IPS-11a (cell line): ENCODE data around the gene NMUR2.

Experiments
- H3K4me3 ChIP-seq: one replicate; pipeline ENCODE4 v1.5.1; 2013; ENCODE audit warnings: low read depth, low read length, control low read depth

NMUR2 gene, protein sequence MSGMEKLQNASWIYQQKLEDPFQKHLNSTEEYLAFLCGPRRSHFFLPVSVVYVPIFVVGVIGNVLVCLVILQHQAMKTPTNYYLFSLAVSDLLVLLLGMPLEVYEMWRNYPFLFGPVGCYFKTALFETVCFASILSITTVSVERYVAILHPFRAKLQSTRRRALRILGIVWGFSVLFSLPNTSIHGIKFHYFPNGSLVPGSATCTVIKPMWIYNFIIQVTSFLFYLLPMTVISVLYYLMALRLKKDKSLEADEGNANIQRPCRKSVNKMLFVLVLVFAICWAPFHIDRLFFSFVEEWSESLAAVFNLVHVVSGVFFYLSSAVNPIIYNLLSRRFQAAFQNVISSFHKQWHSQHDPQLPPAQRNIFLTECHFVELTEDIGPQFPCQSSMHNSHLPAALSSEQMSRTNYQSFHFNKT

DNA sequence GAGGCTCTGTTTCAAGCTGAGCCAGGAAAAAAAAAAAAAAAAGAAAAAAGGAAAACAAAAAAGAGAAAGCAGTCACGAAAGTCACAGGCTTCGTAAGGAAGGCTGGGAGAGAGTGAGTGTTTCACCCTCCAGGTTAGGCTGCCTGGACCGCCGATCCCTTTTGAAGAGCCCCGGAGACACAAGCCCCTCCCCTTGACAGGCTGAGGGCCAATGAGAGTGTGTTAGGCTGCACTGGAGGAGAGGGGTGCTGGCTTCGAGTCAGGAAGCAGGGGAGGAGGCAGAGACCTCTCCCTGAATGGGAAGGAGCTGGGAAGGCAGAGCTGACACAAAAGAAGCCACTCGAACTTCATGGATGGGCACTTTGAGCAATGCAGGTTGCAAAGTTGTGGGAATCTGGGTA, at the start of gene NMUR2:
Gene NMUR2, minus strand, starts transcription at position 135 of the 400 bp plus-strand sequence. CDS start 166 bp downstream, outside the sequence.
- no peak within 1 kb of the TSS for H3K4me3 ChIP-seq

DNA sequence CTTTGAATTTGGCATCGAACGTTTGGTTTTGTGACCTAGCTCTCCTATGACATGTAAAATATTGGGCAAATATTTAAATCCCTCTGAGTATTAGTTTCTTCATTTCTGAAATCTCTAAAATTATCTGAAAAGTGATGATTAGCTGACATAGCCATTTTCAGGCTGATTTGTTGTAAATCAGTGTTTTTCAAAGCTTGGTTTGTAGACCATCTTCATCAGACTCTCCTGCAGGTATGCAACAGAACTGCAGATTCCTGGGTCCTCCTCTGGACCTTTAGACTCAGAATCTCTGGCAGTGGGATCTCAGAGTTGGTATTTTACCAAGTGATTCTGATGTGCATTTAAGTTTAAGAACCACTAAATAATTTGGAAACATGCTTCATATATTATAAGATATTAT, 38.9 kb upstream of the NMUR2 start:
- no peak overlapping the region for H3K4me3 ChIP-seq

DNA sequence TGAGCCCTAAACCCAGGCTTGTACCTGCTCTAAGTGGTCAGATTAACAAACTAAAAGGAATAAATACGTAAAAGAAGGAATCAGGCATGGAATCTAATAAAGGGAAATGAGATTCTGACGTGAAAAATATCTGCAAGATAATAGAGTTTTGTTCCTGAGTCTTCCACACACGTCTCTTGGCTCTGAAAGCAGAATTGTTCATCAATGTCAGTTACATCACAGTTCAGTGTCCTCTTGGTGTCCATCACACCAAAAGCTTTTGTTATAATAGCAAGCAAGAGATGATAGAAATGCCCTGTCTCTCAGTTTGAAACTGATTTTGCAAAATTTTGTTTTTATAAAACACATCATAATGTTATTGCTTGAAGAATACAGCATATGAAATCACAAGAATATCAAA, 34.7 kb upstream of the NMUR2 start:
- no peak overlapping the region for H3K4me3 ChIP-seq

DNA sequence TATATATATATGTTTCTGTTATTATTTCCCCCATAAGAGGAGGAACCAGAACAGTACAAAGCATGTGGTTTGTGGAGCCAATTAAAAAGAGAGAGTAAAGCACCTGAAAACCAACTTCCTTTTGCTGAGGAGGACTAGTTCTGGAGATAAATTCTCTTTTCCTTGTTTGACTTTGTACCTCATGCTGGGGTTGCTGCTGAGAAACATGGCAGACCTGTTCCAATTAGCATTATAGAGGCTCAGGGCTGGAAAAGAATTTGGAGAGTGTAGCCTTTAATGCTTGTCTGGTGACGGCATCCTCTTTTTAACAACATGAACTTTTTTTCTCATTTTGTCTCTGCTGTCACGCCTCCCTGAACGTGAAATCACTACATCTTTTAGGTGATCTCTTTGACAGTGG, 32.8 kb upstream of the NMUR2 start:
- H3K4me3 ChIP-seq, result no peak overlapping the region

- H3K4me3 ChIP-seq, result no peak overlapping the region
Observed at GRCh38 chr5:152427721-152428120, 22.6 kb upstream of the NMUR2 start.

- H3K4me3 ChIP-seq, result no peak overlapping the region
Observed at GRCh38 chr5:152425083-152425482, 20.0 kb upstream of the NMUR2 start.

DNA sequence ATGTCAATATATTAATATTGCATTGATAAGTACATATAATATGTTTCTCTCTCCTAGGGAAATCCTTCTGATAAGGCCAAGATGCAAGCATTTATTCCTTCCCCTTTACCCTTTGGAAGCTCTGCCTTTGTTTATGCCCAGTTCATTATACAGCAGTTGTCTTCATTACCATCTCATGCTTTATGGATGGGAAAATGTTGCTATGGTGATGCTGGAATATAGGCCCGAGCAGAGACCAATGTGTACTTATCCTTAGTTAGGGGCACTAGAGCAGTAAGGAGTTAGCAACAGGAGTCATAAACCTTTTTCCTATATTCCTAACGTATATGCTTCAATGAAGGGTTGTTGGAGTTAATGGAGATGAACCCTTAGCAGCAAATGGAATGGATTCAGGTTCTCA, 19.4 kb upstream of the NMUR2 start:
- H3K4me3 ChIP-seq, result no peak overlapping the region

DNA sequence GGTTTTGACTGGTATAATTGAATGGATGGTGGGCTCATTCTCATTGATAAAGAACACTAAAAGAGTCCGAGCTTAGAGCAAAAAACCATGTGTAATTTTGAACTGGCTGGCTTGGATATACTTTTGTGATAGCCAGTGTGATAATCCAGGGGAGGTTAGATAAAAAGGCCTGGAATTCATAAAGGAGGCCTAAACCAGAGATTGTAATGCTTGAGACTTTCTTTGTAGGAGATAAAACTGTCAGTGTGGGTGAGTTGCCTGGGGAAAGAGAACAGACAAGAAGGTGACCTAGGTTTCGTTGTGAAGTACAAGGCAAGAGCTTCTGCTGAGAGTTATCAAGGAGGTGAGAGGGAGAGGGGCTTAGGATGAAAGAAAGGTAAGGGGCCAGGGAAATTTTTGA, 17.0 kb upstream of the NMUR2 start:
- H3K4me3 ChIP-seq, result no peak overlapping the region

DNA sequence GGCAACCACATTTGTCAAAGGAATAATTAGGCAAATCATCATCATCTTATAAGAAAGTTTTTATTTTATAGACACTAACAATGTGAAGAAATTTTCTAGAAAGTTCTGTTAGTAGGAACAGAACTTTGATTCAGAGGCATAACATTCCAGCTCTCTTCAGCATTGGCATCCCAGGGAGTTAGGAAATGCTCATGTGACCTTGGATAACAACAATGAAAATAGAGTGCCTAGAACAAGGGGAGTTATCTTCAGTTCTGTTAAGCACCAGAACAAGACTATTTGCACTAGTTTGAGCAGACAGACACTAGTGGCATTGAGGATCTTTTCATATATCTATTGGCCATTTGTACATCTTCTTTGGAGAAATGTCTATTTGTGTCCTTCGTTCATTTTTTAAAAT, 7.0 kb upstream of the NMUR2 start:
- no peak overlapping the region for H3K4me3 ChIP-seq

GRCh38 chr5:152406082-152406481, 1.0 kb upstream of the NMUR2 start:
- H3K4me3 ChIP-seq, result no peak overlapping the region

- no peak overlapping the region for H3K4me3 ChIP-seq
Observed at GRCh38 chr5:152404494-152404893, 585 bp downstream of the NMUR2 start.

- H3K4me3 ChIP-seq, result no peak overlapping the region
Observed at GRCh38 chr5:152403046-152403445, 2.0 kb downstream of the NMUR2 start.

- no peak overlapping the region for H3K4me3 ChIP-seq
Observed at GRCh38 chr5:152400846-152401245, 4.2 kb downstream of the NMUR2 start.

GRCh38 chr5:152397581-152397980, 7.5 kb downstream of the NMUR2 start:
- H3K4me3 ChIP-seq, result no peak overlapping the region

DNA sequence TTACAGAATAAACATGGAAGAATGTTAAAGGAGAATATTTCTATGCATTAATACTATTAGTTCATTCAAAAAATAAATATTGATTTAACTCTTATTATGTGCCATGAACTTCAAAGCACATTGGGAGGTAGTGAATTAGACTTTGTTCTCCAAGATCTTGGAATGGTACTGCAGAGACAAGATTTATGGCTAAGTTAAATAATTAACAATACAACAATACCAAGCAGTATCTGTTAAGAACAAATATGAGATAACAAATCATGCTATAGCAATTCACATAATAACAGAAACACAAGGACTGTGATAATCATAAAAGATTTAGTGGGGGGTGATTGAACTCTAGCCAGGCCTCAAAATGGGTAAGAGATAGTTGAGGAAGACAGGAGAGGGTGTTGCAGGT, 11.6 kb downstream of the NMUR2 start:
- no peak overlapping the region for H3K4me3 ChIP-seq

GRCh38 chr5:152389208-152389849, 15.8 kb downstream of the NMUR2 start:
- H3K4me3 ChIP-seq, result no peak overlapping the region

- H3K4me3 ChIP-seq, result no peak overlapping the region
Observed at GRCh38 chr5:152388610-152389009, 16.5 kb downstream of the NMUR2 start.

GRCh38 chr5:152380415-152381123, 24.5 kb downstream of the NMUR2 start:
- no peak overlapping the region for H3K4me3 ChIP-seq

DNA sequence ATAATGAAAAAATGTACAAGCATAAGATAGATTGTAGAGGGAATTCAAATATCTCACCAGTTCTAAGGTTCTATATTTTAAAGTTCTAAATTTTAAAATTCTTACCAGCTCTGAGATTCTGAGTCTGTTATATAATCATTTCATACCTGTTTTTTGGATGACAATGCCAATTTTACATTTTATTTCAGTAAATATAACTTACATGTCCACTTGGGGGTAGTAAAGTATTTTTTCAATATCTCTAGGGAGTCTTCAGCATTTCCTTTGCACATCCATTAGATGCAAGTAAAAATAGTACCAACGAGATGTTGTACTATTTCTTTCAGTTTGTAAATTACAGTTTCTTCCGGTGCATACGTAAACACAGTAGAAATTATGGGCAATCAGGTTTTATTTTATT, 25.7 kb downstream of the NMUR2 start:
- H3K4me3 ChIP-seq, result no peak overlapping the region

- no peak overlapping the region for H3K4me3 ChIP-seq
Observed at GRCh38 chr5:152378730-152379129, 26.3 kb downstream of the NMUR2 start.

GRCh38 chr5:152376886-152377285, 28.2 kb downstream of the NMUR2 start:
- no peak overlapping the region for H3K4me3 ChIP-seq

DNA sequence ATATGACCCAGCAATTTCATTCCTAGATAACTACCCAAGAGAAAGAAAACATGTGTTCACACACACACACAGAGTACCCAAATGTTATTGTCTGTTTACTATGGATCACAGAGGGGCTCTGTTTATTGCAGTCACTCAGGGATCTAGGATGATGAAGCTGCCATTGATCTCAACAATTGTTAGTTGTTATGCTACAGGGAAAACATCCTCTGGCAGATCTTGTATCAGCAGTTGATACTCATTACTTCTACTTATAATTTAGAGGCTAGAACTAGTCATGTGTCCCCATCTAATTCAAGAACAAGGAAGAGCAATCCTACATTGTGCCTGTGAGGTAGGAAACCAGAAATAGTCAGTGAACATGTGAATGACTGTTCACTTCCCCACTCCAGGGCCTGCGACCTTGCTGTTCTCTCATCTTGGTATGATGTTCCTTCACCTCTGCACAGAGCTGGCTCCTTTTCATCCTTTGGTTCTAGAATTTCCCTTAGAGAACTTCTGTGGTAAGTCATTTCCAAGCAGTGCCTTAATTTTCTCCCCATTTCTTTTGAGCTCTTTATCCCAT, 30.3 kb downstream of the NMUR2 start:
- no peak overlapping the region for H3K4me3 ChIP-seq
